Liver (tissue), 9 donors: ENCODE measurements around the gene DUSP8. TPM values are rescaled to one million over a fixed set of nuclear protein-coding genes. Genes with fewer than 3 reads are reported as not detected.

Source experiments
- DNase-seq: peaks from one replicate; pipeline ENCODE4 v3.0.0-alpha.2; 2017; ENCODE audit warnings: low spot score
- H3K27ac ChIP-seq, 2 donors: one replicate each; pipeline ENCODE4 v1.7.0; 2013; ENCODE audit warnings: inconsistent platforms in 2 of 2, low read length in 2 of 2, control low read depth in 1 of 2, low read depth in 1 of 2, mild to moderate bottlenecking in 1 of 2
- H3K27me3 ChIP-seq, 4 donors: one replicate each; pipeline versions ENCODE4 v1.6.1 to v1.7.0; 2013; ENCODE audit warnings: low read length in 3 of 4, inconsistent platforms in 1 of 4, mild to moderate bottlenecking in 1 of 4, moderate library complexity in 1 of 4; ENCODE audit not compliant: control insufficient read depth in 4 of 4, insufficient read depth in 4 of 4
- H3K36me3 ChIP-seq, 4 donors: one replicate each; pipeline versions ENCODE4 v1.6.1 to v1.7.0; 2013; ENCODE audit warnings: low read length in 3 of 4, mild to moderate bottlenecking in 3 of 4, low read depth in 1 of 4, moderate library complexity in 1 of 4; ENCODE audit not compliant: control insufficient read depth in 4 of 4, insufficient read depth in 3 of 4
- H3K4me1 ChIP-seq, 4 donors: one replicate each; pipeline versions ENCODE4 v1.6.1 to v1.7.0; 2013; ENCODE audit warnings: low read length in 3 of 4, mild to moderate bottlenecking in 3 of 4, moderate library complexity in 1 of 4; ENCODE audit not compliant: control insufficient read depth in 4 of 4, insufficient read depth in 4 of 4
- H3K4me3 ChIP-seq, 3 donors: one replicate each; pipeline versions ENCODE4 v1.6.1 to v1.7.0; 2013; ENCODE audit warnings: low read length in 3 of 3, control low read depth in 1 of 3, low read depth in 1 of 3, mild to moderate bottlenecking in 1 of 3
- H3K9ac ChIP-seq, 2 donors: one replicate each; pipeline ENCODE4 v1.7.0; 2013; ENCODE audit warnings: low read length in 2 of 2, mild to moderate bottlenecking in 2 of 2, moderate library complexity in 2 of 2, control low read depth in 1 of 2, low read depth in 1 of 2
- H3K9me3 ChIP-seq, 4 donors: one replicate each; pipeline versions ENCODE4 v1.6.1 to v1.7.0; 2013; ENCODE audit warnings: low read length in 3 of 4; ENCODE audit not compliant: control insufficient read depth in 4 of 4
- ATF3 ChIP-seq: IDR thresholded peaks from 2 replicates; pipeline ENCODE4 v1.6.1; 2016; ENCODE audit warnings: antibody characterized with exemption
- EGR1 ChIP-seq, 2 donors: IDR thresholded peaks; 2 replicates each; pipeline ENCODE4 v1.6.1; 2016 to 2018; ENCODE audit warnings: antibody characterized with exemption in 2 of 2, low read depth in 2 of 2
- FOXA2 ChIP-seq: IDR thresholded peaks from 2 replicates; pipeline ENCODE4 v1.6.1; 2016; ENCODE audit warnings: antibody characterized with exemption
- GABPA ChIP-seq, 2 donors: IDR thresholded peaks in 1 of 2; conservative IDR thresholded peaks in 1 of 2; 2 replicates each; pipeline ENCODE4 v1.6.1; 2016; ENCODE audit warnings: antibody characterized with exemption in 2 of 2, mild to moderate bottlenecking in 1 of 2, moderate library complexity in 1 of 2
- HNF4G ChIP-seq: IDR thresholded peaks from 2 replicates; pipeline ENCODE4 v1.6.1; 2016; ENCODE audit warnings: antibody characterized with exemption
- JUND ChIP-seq, 2 donors: IDR thresholded peaks; 2 replicates each; pipeline ENCODE4 v1.6.1; 2016; ENCODE audit warnings: antibody characterized with exemption in 2 of 2
- NR2F2 ChIP-seq: IDR thresholded peaks from 2 replicates; pipeline ENCODE4 v1.6.1; 2016; ENCODE audit warnings: antibody characterized with exemption
- RXRA ChIP-seq, 2 donors: IDR thresholded peaks; 2 replicates each; pipeline ENCODE4 v1.6.1; 2017 to 2018; ENCODE audit warnings: antibody characterized with exemption in 2 of 2, mild to moderate bottlenecking in 1 of 2
- SP1 ChIP-seq: IDR thresholded peaks from 2 replicates; pipeline ENCODE4 v1.6.1; 2018; ENCODE audit warnings: antibody characterized with exemption, mild to moderate bottlenecking
- TAF1 ChIP-seq: conservative IDR thresholded peaks from 2 replicates; pipeline ENCODE4 v1.6.1; 2016; ENCODE audit warnings: antibody characterized with exemption, mild to moderate bottlenecking
- YY1 ChIP-seq: IDR thresholded peaks from 2 replicates; pipeline ENCODE4 v1.6.1; 2016; ENCODE audit warnings: antibody characterized with exemption, mild to moderate bottlenecking
- WGBS: extraction: QIAGEN DNeasy Blood & Tissue Kit; methylation state at CpG from one replicate; pipeline ENCODE4 v1.1.7; 2013; 5-methylcytosine and 5-hydroxymethylcytosine counted together
- polyA plus RNA-seq, 2 donors: library from polyadenylated mRNA; stranded (reverse) in 1 of 2; unstranded in 1 of 2; fragments of 200-250 nt in 1 of 2; fragments of >200 nt in 1 of 2; fragmentation: Nextera tagmentation in 1 of 2; extraction: Ambion mirVana in 1 of 2; gene quantifications; one replicate each; pipeline versions ENCODE4 v1.2.1 to v1.2.3, GENCODE V29; 2013 to 2015
- total RNA-seq, 2 donors: library from RNA; depleted of rRNA; stranded (reverse); fragments of >200 nt; gene quantifications; one replicate each; pipeline ENCODE4 v1.2.3, GENCODE V29; 2014
- TF ChIP-seq, protein P1 (sequence below): IDR thresholded peaks from 2 replicates; pipeline ENCODE4 v1.6.1; 2016; ENCODE audit warnings: antibody characterized with exemption, mild to moderate bottlenecking
- TF ChIP-seq, protein P2 (sequence below): IDR thresholded peaks from 2 replicates; pipeline ENCODE4 v1.6.1; 2016; ENCODE audit warnings: antibody characterized with exemption
- donor health status: healthy.
- donor health status: healthy.
- donor health status: healthy.
- donor health status: healthy.
- donor health status: healthy.

Gene DUSP8
- total and polyA plus RNA-seq, 4 donors, result 0.06 to 0.33 (median 0.21) TPM

DNA sequence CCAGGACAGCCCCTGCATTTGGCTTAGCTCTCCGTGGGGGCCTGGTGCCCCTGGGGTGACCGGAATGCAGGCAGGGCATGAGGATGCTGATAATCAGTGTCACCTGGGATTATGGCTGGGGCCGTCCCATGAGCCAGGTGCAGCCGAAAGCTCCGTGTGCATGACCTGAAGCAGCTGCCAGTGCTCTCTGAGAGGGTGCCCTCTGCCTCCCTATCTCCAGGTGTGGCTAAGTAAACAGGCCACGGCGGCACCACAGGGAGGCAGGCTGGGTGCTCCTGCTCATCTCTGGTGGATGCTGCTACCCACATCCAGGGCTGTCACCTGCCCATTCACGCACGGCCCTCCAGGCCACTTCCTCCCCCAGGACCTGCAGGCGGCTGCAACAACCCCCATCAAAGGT is 29.8 kb downstream of the DUSP8 start:
- no peak for DNase-seq
- WGBS, result 59% methylated on average over 10 of the region's 10 CpGs
- Histone ChIP-seq H3K36me3 (no peaks in the 10 kb centered on the region), H3K9me3 (no peaks in the 10 kb centered on the region), H3K27me3 (peaks cover 0 to 2% (median 0%) of the 10 kb centered on the region in 4 donors), H3K4me3 (no peak overlapping the region), H3K27ac (no peak overlapping the region), H3K9ac (no peak overlapping the region), H3K4me1 (peaks cover 0 to 16% (median 9%) of the 10 kb centered on the region in 4 donors)
- TF ChIP-seq, protein P1, sequence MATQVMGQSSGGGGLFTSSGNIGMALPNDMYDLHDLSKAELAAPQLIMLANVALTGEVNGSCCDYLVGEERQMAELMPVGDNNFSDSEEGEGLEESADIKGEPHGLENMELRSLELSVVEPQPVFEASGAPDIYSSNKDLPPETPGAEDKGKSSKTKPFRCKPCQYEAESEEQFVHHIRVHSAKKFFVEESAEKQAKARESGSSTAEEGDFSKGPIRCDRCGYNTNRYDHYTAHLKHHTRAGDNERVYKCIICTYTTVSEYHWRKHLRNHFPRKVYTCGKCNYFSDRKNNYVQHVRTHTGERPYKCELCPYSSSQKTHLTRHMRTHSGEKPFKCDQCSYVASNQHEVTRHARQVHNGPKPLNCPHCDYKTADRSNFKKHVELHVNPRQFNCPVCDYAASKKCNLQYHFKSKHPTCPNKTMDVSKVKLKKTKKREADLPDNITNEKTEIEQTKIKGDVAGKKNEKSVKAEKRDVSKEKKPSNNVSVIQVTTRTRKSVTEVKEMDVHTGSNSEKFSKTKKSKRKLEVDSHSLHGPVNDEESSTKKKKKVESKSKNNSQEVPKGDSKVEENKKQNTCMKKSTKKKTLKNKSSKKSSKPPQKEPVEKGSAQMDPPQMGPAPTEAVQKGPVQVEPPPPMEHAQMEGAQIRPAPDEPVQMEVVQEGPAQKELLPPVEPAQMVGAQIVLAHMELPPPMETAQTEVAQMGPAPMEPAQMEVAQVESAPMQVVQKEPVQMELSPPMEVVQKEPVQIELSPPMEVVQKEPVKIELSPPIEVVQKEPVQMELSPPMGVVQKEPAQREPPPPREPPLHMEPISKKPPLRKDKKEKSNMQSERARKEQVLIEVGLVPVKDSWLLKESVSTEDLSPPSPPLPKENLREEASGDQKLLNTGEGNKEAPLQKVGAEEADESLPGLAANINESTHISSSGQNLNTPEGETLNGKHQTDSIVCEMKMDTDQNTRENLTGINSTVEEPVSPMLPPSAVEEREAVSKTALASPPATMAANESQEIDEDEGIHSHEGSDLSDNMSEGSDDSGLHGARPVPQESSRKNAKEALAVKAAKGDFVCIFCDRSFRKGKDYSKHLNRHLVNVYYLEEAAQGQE, result no peak
- TF ChIP-seq YY1, result no peak

DNA sequence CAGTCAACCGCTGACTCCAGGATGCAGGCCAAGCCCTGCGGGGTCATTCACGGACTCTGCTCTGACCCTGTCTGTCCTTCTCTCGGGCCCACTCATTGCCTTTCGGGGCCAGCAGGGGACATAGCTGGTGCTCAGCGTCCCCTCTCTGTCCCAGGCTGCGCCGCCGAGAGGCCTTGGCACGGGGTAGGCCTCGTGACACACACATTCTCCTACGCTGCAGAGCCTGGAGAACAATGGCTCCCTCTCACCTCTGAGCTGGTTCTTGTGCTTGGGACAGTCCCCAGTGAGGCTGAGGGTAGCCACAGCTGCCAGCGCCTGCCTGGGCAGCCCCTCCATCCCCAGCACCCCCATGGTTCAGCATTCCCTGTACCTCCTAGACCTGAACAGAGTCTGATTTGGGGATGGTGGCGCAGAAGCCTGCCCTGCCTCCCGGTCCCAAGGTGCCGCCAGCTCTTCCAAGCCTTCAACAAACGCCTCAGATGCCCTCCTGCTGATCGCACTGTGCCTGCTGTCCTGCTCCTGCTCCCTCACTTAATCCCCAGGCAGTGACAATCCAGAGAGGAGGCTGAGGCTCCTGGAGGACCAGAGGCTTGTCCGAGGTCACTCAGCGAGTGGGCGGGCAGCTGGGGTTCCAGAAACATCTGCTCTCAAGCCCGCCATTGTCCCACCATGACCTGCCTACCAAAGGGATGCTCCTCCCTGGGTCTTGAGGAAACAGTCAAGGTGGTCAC is 30.4 kb downstream of the DUSP8 start:
- Histone ChIP-seq H3K9ac (no peak overlapping the region), H3K36me3 (no peaks in the 10 kb centered on the region), H3K4me1 (peaks cover 0 to 10% (median 4%) of the 10 kb centered on the region in 4 donors), H3K27ac (no peak overlapping the region), H3K9me3 (no peaks in the 10 kb centered on the region), H3K4me3 (no peak overlapping the region), H3K27me3 (peaks cover 0 to 2% (median 0%) of the 10 kb centered on the region in 4 donors)
- DNase-seq, result no peak
- WGBS, result 86% methylated on average over 22 of the region's 22 CpGs
- TF ChIP-seq, protein P2, sequence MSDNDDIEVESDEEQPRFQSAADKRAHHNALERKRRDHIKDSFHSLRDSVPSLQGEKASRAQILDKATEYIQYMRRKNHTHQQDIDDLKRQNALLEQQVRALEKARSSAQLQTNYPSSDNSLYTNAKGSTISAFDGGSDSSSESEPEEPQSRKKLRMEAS, result no peak
- TF ChIP-seq ATF3 (no peak), EGR1 (IDR thresholded peaks at IDR 0.05; ENCODE audit: low read depth in 2 of 2) (no peak), TAF1 (no peak), JUND (IDR thresholded peaks at IDR 0.05) (no peak), HNF4G (no peak), FOXA2 (no peak), SP1 (no peak), NR2F2 (no peak), RXRA (IDR thresholded peaks at IDR 0.05) (no peak), GABPA (IDR thresholded peaks at IDR 0.05 in 1 of 2, conservative IDR thresholded peaks at IDR 0.05 in 1 of 2) (no peak)
- TF ChIP-seq, protein P1, result no peak
